Measurements from ENCODE around the gene HGFAC.

DNA sequence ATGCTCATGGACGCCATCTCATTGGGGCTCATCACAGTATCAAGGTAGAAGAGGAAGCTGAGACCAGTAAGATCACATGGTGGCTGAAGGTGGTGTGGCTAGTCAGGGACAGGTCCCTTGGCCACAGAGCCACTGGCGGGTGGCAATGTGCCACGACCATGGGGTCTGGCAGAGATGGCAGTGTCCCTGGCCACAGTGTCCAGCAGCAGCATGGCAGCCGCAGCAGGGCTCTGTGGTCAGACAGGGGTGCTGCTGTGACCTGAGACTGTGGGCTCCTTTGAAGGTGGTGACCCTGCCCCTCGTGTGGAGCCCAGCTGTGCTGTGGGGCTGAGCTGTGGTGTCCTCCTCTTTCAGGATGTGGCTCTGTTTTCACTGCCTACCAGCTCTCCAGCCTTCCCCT lies 19.2 kb downstream of the HGFAC start:
- TF ChIP-seq, protein P1, sequence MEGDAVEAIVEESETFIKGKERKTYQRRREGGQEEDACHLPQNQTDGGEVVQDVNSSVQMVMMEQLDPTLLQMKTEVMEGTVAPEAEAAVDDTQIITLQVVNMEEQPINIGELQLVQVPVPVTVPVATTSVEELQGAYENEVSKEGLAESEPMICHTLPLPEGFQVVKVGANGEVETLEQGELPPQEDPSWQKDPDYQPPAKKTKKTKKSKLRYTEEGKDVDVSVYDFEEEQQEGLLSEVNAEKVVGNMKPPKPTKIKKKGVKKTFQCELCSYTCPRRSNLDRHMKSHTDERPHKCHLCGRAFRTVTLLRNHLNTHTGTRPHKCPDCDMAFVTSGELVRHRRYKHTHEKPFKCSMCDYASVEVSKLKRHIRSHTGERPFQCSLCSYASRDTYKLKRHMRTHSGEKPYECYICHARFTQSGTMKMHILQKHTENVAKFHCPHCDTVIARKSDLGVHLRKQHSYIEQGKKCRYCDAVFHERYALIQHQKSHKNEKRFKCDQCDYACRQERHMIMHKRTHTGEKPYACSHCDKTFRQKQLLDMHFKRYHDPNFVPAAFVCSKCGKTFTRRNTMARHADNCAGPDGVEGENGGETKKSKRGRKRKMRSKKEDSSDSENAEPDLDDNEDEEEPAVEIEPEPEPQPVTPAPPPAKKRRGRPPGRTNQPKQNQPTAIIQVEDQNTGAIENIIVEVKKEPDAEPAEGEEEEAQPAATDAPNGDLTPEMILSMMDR (IDR thresholded peaks at IDR 0.05) = no peak
- TF ChIP-seq, protein P2, sequence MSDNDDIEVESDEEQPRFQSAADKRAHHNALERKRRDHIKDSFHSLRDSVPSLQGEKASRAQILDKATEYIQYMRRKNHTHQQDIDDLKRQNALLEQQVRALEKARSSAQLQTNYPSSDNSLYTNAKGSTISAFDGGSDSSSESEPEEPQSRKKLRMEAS (IDR thresholded peaks at IDR 0.05; ENCODE audit: low read depth) = no peak
- no peak for TF ChIP-seq POLR2AphosphoS5 (IDR thresholded peaks at IDR 0.05; ENCODE audit: low read depth, low read length)
